ENCODE measurements around the gene CENPX. TPM values are rescaled to one million over a fixed set of nuclear protein-coding genes. Genes with fewer than 3 reads are reported as not detected.
"Not testable (repeated sequence)": the region's sequence is repeated elsewhere in the genome, so short reads cannot be mapped to it uniquely, and the experiment has no call there.

CENPX gene
- total RNA-seq, 1 experiment from 2014 or later = 344 TPM

GRCh38 chr17:82042649-82043048 lies 20.0 kb upstream of the CENPX start:
- ChIA-PET CTCF (no interaction called here), POLR2A (ENCODE audit: unreplicated experiment) (interaction anchor here (0.5 kb wide), 1 partner anchor 70 kb away, joined by 12 read pairs; no protein-coding TSS in a partner anchor)
- no peak overlapping the region for H3K27ac ChIP-seq (ENCODE audit: low read length)
- H3K4me1 ChIP-seq (ENCODE audit: insufficient read depth, low read length) = peaks cover 4% of the 10 kb centered on the region
- no TSS peak for BruUV-seq (replicated peaks)
- no peak for TF ChIP-seq CTCF (conservative IDR thresholded peaks at IDR 0.05; ENCODE audit: low read depth, low read length)
- TF ChIP-seq EZH2phosphoT487 (IDR thresholded peaks at IDR 0.05; ENCODE audit: borderline replicate concordance, low read length) = no peak
- no peak for TF ChIP-seq EZH2 (IDR thresholded peaks at IDR 0.05; ENCODE audit: low read length, unreplicated experiment)
- DNase-seq (no peak), ATAC-seq (no peak)
- no peaks in the 10 kb centered on the region for H4K20me1 ChIP-seq (ENCODE audit: low read length)
- no peaks in the 10 kb centered on the region; the same call in 1 of the 2 replicates for H3K36me3 ChIP-seq (ENCODE audit: low read depth, low read length)
- H3K4me2 ChIP-seq (ENCODE audit: low read length) = no peak overlapping the region
- no peak overlapping the region for H2AFZ ChIP-seq (ENCODE audit: low read length)
- H3K79me2 ChIP-seq (ENCODE audit: low read length) = no peaks in the 10 kb centered on the region
- H3F3A ChIP-seq (ENCODE audit: low read length, unreplicated experiment) = no peaks in the 10 kb centered on the region
- no peaks in the 10 kb centered on the region for H3K9me2 ChIP-seq (replicated peaks; ENCODE audit: low read length)
- H3K4me3 ChIP-seq (ENCODE audit: low read length) = no peak overlapping the region
- no peak overlapping the region for H3K9ac ChIP-seq (ENCODE audit: low read length)
- intact Hi-C loops (cut with micrococcal nuclease) = no loop called here
- no peaks in the 10 kb centered on the region for H3K9me3 ChIP-seq (ENCODE audit: low read length)
- H3K27me3 ChIP-seq (ENCODE audit: low read length) = no peaks in the 10 kb centered on the region

GRCh38 chr17:82041144-82041814 lies 18.6 kb upstream of the CENPX start:
- Histone ChIP-seq H3K9me2 (replicated peaks; ENCODE audit: low read length) (no peaks in the 10 kb centered on the region), H3K9me3 (ENCODE audit: low read length) (no peaks in the 10 kb centered on the region), H3K4me1 (ENCODE audit: insufficient read depth, low read length) (peaks cover 9% of the 10 kb centered on the region), H3K27me3 (ENCODE audit: low read length) (no peaks in the 10 kb centered on the region), H4K20me1 (ENCODE audit: low read length) (peaks cover 6% of the 10 kb centered on the region; the same call in 1 of the 2 replicates), H3K9ac (ENCODE audit: low read length) (no peak overlapping the region), H3K4me3 (ENCODE audit: low read length) (no peak overlapping the region), H3F3A (ENCODE audit: low read length, unreplicated experiment) (no peaks in the 10 kb centered on the region), H3K4me2 (ENCODE audit: low read length) (peak overlapping the region; percentile 26; the same call in 1 of the 2 replicates), H3K79me2 (ENCODE audit: low read length) (peaks cover 8% of the 10 kb centered on the region), H2AFZ (ENCODE audit: low read length) (no peak overlapping the region), H3K36me3 (ENCODE audit: low read depth, low read length) (no peaks in the 10 kb centered on the region), H3K27ac (ENCODE audit: low read length) (no peak overlapping the region)
- POLR2A ChIA-PET (ENCODE audit: unreplicated experiment) = no interaction called here
- no peak for ATAC-seq
- peak; percentile 66 for DNase-seq
- TF ChIP-seq EZH2phosphoT487 (IDR thresholded peaks at IDR 0.05; ENCODE audit: borderline replicate concordance, low read length) = no peak
- TF ChIP-seq EZH2 (IDR thresholded peaks at IDR 0.05; ENCODE audit: low read length, unreplicated experiment) = no peak
- TF ChIP-seq CTCF (conservative IDR thresholded peaks at IDR 0.05; ENCODE audit: low read depth, low read length) = no peak
- CTCF ChIA-PET = no interaction called here
- no TSS peak for BruUV-seq (replicated peaks)
- intact Hi-C loops (cut with micrococcal nuclease) = no loop called here

- ChIA-PET POLR2A (ENCODE audit: unreplicated experiment) (no interaction called here), CTCF (no interaction called here)
- H3K27me3 ChIP-seq (ENCODE audit: low read length) = no peaks in the 10 kb centered on the region
- no peaks in the 10 kb centered on the region for H3K9me3 ChIP-seq (ENCODE audit: low read length)
- DNase-seq (no peak), ATAC-seq (no peak)
- peaks cover 17% of the 10 kb centered on the region for H3K79me2 ChIP-seq (ENCODE audit: low read length)
- H3K9me2 ChIP-seq (replicated peaks; ENCODE audit: low read length) = no peaks in the 10 kb centered on the region
- H3K27ac ChIP-seq (ENCODE audit: low read length) = no peak overlapping the region
- H3K4me1 ChIP-seq (ENCODE audit: insufficient read depth, low read length) = peaks cover 21% of the 10 kb centered on the region
- no peak overlapping the region for H3K4me3 ChIP-seq (ENCODE audit: low read length)
- no peaks in the 10 kb centered on the region for H3K36me3 ChIP-seq (ENCODE audit: low read depth, low read length)
- BruUV-seq (replicated peaks) = no TSS peak
- intact Hi-C loops (cut with micrococcal nuclease) = loop anchor here (5.0 kb wide), 1 partner anchor 58 kb away; the partner anchor contains the start of gene FASN
- peaks cover 8% of the 10 kb centered on the region; the same call in 1 of the 2 replicates for H4K20me1 ChIP-seq (ENCODE audit: low read length)
- no peak overlapping the region for H2AFZ ChIP-seq (ENCODE audit: low read length)
- TF ChIP-seq EZH2 (IDR thresholded peaks at IDR 0.05; ENCODE audit: low read length, unreplicated experiment) = no peak
- TF ChIP-seq CTCF (conservative IDR thresholded peaks at IDR 0.05; ENCODE audit: low read depth, low read length) = no peak
- TF ChIP-seq EZH2phosphoT487 (IDR thresholded peaks at IDR 0.05; ENCODE audit: borderline replicate concordance, low read length) = no peak
- H3K9ac ChIP-seq (ENCODE audit: low read length) = no peak overlapping the region
- no peaks in the 10 kb centered on the region for H3F3A ChIP-seq (ENCODE audit: low read length, unreplicated experiment)
- no peak overlapping the region for H3K4me2 ChIP-seq (ENCODE audit: low read length)
Observed at GRCh38 chr17:82039695-82040299, 17.1 kb upstream of the CENPX start.

DNA sequence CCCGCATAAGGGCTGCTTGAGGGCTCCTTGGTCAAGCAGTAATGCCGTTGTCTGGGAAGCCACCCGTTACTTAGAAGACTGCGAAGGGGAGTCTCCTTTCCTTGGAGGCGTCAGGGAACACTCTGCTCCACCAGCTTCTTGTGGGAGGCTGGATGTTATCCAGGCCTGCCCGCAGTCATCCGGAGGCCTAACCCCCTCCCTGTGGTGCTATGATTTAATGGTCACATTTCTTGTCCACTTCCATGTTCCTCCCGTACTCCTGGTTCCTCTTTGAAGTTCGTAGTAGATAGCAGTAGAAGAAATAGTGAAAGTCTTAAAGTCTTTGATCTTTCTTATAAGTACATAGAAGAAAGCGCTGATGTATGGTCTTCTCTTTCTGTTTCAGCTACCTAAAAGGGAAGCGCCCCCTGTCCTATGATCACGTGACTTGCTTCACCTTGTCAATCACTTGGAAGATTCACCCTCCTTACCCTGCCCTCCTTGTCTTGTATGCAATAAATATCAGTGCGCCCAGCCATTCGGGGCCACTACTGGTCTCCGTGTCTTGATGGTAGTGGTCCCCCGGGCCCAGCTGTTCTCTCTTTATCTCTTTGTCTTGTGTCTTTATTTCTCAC lies 16.2 kb upstream of the CENPX start:
- H3K4me2 ChIP-seq (ENCODE audit: low read length); H3F3A ChIP-seq (ENCODE audit: low read length, unreplicated experiment); CTCF ChIA-PET; H3K27ac ChIP-seq (ENCODE audit: low read length); ATAC-seq; H3K9ac ChIP-seq (ENCODE audit: low read length); H3K27me3 ChIP-seq (ENCODE audit: low read length); DNase-seq; H3K9me2 ChIP-seq (replicated peaks; ENCODE audit: low read length); H3K9me3 ChIP-seq (ENCODE audit: low read length); H3K36me3 ChIP-seq (ENCODE audit: low read depth, low read length); H2AFZ ChIP-seq (ENCODE audit: low read length); BruUV-seq (replicated peaks); H3K4me3 ChIP-seq (ENCODE audit: low read length); H4K20me1 ChIP-seq (ENCODE audit: low read length); POLR2A ChIA-PET (ENCODE audit: unreplicated experiment): not testable (repeated sequence)
- intact Hi-C loops (cut with micrococcal nuclease) = loop anchor here (5.0 kb wide), 1 partner anchor 58 kb away; the partner anchor contains the start of gene FASN
- Histone ChIP-seq H3K4me1 (ENCODE audit: insufficient read depth, low read length) (peaks cover 21% of the 10 kb centered on the region), H3K79me2 (ENCODE audit: low read length) (peaks cover 17% of the 10 kb centered on the region)
